ENCODE data around the gene ARMC5.

GRCh38 chr16:31502981-31503380, 43.7 kb downstream of the ARMC5 start:
- TF ChIP-seq CTCF (IDR thresholded peaks at IDR 0.05) (no peak), POLR2A (IDR thresholded peaks at IDR 0.05) (no peak), POLR2AphosphoS5 (IDR thresholded peaks at IDR 0.05) (no peak), EP300 (IDR thresholded peaks at IDR 0.05) (no peak)

Measured in stomach (tissue), 4 donors.